Transverse colon (tissue), 4 donors: ENCODE measurements around the gene LCLAT1. TPM values are rescaled to one million over a fixed set of nuclear protein-coding genes. Genes with fewer than 3 reads are reported as not detected.

Experiments
- DNase-seq: peaks from one replicate; pipeline ENCODE4 v3.0.0-alpha.2; 2019
- H3K27ac ChIP-seq, 4 donors: fragments of 200-600 bp; sonication (generic); 2 replicates each; pipeline ENCODE4 v1.5.1; 2016 to 2018; ENCODE audit warnings: inconsistent platforms in 4 of 4
- H3K27me3 ChIP-seq: fragments of 200-600 bp; sonication (generic); 2 replicates; pipeline ENCODE4 v1.5.1; 2017; ENCODE audit warnings: inconsistent platforms
- H3K36me3 ChIP-seq, 4 donors: fragments of 200-600 bp; sonication (generic); 2 replicates each; pipeline ENCODE4 v1.5.1; 2017 to 2019; ENCODE audit warnings: inconsistent platforms in 4 of 4
- H3K4me1 ChIP-seq, 4 donors: fragments of 200-600 bp; sonication (generic); 2 replicates each; pipeline ENCODE4 v1.5.1; 2017 to 2020; ENCODE audit warnings: inconsistent platforms in 4 of 4
- H3K4me3 ChIP-seq, 4 donors: fragments of 200-600 bp; sonication (generic); 1 replicate in 1 of 4; 2 replicates in 3 of 4; pipeline versions ENCODE4 v1.5.1 to v1.6.1; 2017 to 2019; ENCODE audit warnings: inconsistent platforms in 4 of 4
- H3K9me3 ChIP-seq, 2 donors: fragments of 200-600 bp; sonication (generic); 2 replicates each; pipeline ENCODE4 v1.5.1; 2017 to 2019; ENCODE audit warnings: inconsistent platforms in 2 of 2
- CTCF ChIP-seq, 5 experiments: fragments of 200-600 bp in 3 of 5; fragments of 450-650 bp in 2 of 5; sonication (generic) in 3 of 5; IDR thresholded peaks; 1 replicate in 2 of 5; 2 replicates in 3 of 5; pipeline ENCODE4 v1.5.1; 2016 to 2017; ENCODE audit warnings: antibody characterized with exemption in 5 of 5, inconsistent platforms in 3 of 5, mild to moderate bottlenecking in 2 of 5, moderate library complexity in 1 of 5
- EP300 ChIP-seq: sonication (generic); formaldehyde crosslinking; IDR thresholded peaks from one replicate; pipeline ENCODE4 v1.6.1; 2017; ENCODE audit warnings: antibody characterized with exemption, low read depth
- POLR2A ChIP-seq: fragments of 450-650 bp; IDR thresholded peaks from one replicate; pipeline ENCODE4 v1.6.1; 2016; ENCODE audit warnings: antibody characterized with exemption, mild to moderate bottlenecking, moderate library complexity
- POLR2AphosphoS5 ChIP-seq, 3 donors: sonication (generic); formaldehyde crosslinking; IDR thresholded peaks; one replicate each; pipeline ENCODE4 v1.6.1; 2016; ENCODE audit warnings: antibody characterized with exemption in 3 of 3
- WGBS, 2 donors: methylation state at CpG; one replicate each; pipeline ENCODE4 v1.1.5; 2018; ENCODE audit warnings: low coverage in 1 of 2; 5-methylcytosine and 5-hydroxymethylcytosine counted together
- in situ Hi-C, 4 donors: fragments of 200-750 bp; cut with MboI; loops; one replicate each; pipeline versions ENCODE4 v1.15.0 to v1.15.1; 2017; ENCODE audit warnings: low sequenced_read_pairs in 3 of 4, low pct_ligation_motif_present in 1 of 4, low pct_unique_long_range_greater_than_20kb in 1 of 4
- intact Hi-C: fragments of 100-400 bp; cut with DNase I; formaldehyde crosslinking; loops from one replicate; pipeline ENCODE4 v1.15.1; 2023; ENCODE audit warnings: low total_unique reads
- total RNA-seq, 4 donors: library from RNA; depleted of rRNA; stranded (reverse); fragments of >200 nt; gene quantifications; one replicate each; pipeline ENCODE4 v1.1.0, GENCODE V29; 2016

The LCLAT1 gene
- total RNA-seq, 4 donors from 2014 or later = 10.9 to 26.5 (median 16.6) TPM

GRCh38 chr2:30488012-30488659 lies 41.1 kb downstream of the LCLAT1 start:
- no peaks in the 10 kb centered on the region for H3K36me3 ChIP-seq
- no peaks in the 10 kb centered on the region for H3K9me3 ChIP-seq
- 81 to 91% methylated on average over 1 of the region's 1 CpG for WGBS, 2 donors
- H3K27me3 ChIP-seq = no peaks in the 10 kb centered on the region
- intact Hi-C loops = no loop called here
- no peak overlapping the region for H3K27ac ChIP-seq
- DNase-seq = no peak
- TF ChIP-seq CTCF (IDR thresholded peaks at IDR 0.05) (no peak), POLR2AphosphoS5 (IDR thresholded peaks at IDR 0.05) (no peak), EP300 (no peak), POLR2A (no peak)
- no peak overlapping the region for H3K4me3 ChIP-seq
- H3K4me1 ChIP-seq = peaks cover 0 to 7% (median 2%) of the 10 kb centered on the region in 4 donors
- in situ Hi-C loops = no loop called here

DNA sequence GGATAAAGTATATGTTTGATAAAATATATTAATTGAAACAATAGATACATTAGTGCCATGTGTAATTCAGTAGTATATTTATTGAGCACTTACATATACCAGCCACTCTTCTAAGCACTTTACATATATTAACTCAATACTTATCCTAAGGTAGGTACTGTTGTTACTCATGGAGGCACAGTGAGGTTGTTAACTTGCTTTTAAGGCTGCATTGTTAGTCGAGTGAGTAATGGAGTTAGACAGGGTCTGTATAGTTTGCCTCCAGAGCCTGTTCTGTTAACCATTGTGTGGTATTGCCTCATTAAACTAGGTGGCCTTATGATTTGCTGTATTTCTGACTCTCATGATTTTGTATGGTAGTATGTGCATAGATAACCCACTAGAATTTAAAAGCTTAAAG lies 44.2 kb downstream of the LCLAT1 start:
- H3K27me3 ChIP-seq = no peaks in the 10 kb centered on the region
- intact Hi-C loops = no loop called here

GRCh38 chr2:30492185-30492584 lies 45.1 kb downstream of the LCLAT1 start:
- TF ChIP-seq POLR2AphosphoS5 (IDR thresholded peaks at IDR 0.05) (no peak), POLR2A (no peak), EP300 (no peak), CTCF (IDR thresholded peaks at IDR 0.05) (no peak)
- no peak overlapping the region for H3K27ac ChIP-seq
- intact Hi-C loops = no loop called here
- in situ Hi-C loops = no loop called here
- no peak overlapping the region for H3K4me3 ChIP-seq
- no peak for DNase-seq
- 97 to 100% methylated on average over 1 of the region's 1 CpG for WGBS, 2 donors
- peaks cover 0 to 9% (median 2%) of the 10 kb centered on the region in 4 donors for H3K4me1 ChIP-seq
- no peaks in the 10 kb centered on the region for H3K27me3 ChIP-seq
- no peaks in the 10 kb centered on the region for H3K36me3 ChIP-seq
- no peaks in the 10 kb centered on the region for H3K9me3 ChIP-seq

More for the DNA sequence above, 44.2 kb downstream of the LCLAT1 start:
- no peak overlapping the region for H3K4me3 ChIP-seq
- H3K36me3 ChIP-seq = no peaks in the 10 kb centered on the region
- DNase-seq = no peak
- 80 to 84% methylated on average over 1 of the region's 1 CpG for WGBS, 2 donors
- H3K9me3 ChIP-seq = no peaks in the 10 kb centered on the region
- peaks cover 0 to 9% (median 2%) of the 10 kb centered on the region in 4 donors for H3K4me1 ChIP-seq
- no peak for TF ChIP-seq CTCF (IDR thresholded peaks at IDR 0.05)
- no peak for TF ChIP-seq POLR2AphosphoS5 (IDR thresholded peaks at IDR 0.05)
- TF ChIP-seq POLR2A = no peak
- TF ChIP-seq EP300 = no peak
- no peak overlapping the region for H3K27ac ChIP-seq
- in situ Hi-C loops = no loop called here

DNA sequence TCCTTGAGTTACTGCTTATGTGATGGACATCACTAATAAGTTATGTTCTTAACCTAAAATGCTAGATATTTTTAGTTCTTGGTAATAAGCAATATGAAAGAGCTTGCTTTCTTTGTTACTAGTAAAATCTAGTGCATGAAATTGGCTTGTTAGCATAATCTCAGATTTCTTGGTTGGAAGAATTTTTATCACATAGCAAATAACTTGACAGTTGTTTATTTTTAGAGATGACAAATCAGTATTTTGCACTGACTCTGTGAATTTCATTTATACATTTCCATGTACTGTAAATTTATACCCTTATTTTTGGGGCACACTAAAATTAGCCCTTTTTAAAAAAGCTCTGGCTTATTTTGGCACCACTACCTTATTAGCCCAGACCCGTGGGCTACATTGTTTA lies 45.6 kb downstream of the LCLAT1 start:
- DNase-seq = no peak
- H3K4me1 ChIP-seq = peaks cover 0 to 9% (median 2%) of the 10 kb centered on the region in 4 donors
- intact Hi-C loops = no loop called here
- no peak overlapping the region for H3K27ac ChIP-seq
- in situ Hi-C loops = no loop called here
- H3K9me3 ChIP-seq = peaks cover 0 to 2% of the 10 kb centered on the region in 2 donors
- TF ChIP-seq EP300 (no peak), CTCF (IDR thresholded peaks at IDR 0.05) (no peak), POLR2A (no peak)
- WGBS, 2 donors = 43 to 61% methylated on average over 1 of the region's 1 CpG
- H3K4me3 ChIP-seq = no peak overlapping the region
- no peaks in the 10 kb centered on the region for H3K27me3 ChIP-seq
- no peaks in the 10 kb centered on the region for H3K36me3 ChIP-seq
